HEK293 (cell line): Measurements from ENCODE around the gene SWAP70.

Experiments used
- GFI1B ChIP-seq: fragments of 450-650 bp; formaldehyde crosslinking; IDR thresholded peaks from 2 replicates; pipeline ENCODE4 v1.5.1; 2016; ENCODE audit warnings: missing biosample characterization, missing genetic modification characterization
- HIC1 ChIP-seq: fragments of 450-650 bp; formaldehyde crosslinking; IDR thresholded peaks from 2 replicates; pipeline ENCODE4 v1.5.1; 2016; ENCODE audit warnings: missing biosample characterization, missing genetic modification characterization
- INSM2 ChIP-seq: fragments of 450-650 bp; formaldehyde crosslinking; IDR thresholded peaks from 2 replicates; pipeline ENCODE4 v1.5.1; 2016; ENCODE audit warnings: missing biosample characterization, missing genetic modification characterization
- MYNN ChIP-seq: fragments of 450-650 bp; formaldehyde crosslinking; IDR thresholded peaks from 2 replicates; pipeline ENCODE4 v1.5.1; 2016; ENCODE audit warnings: missing biosample characterization, missing genetic modification characterization, borderline replicate concordance
- PATZ1 ChIP-seq: fragments of 450-650 bp; formaldehyde crosslinking; IDR thresholded peaks from 2 replicates; pipeline ENCODE4 v1.5.1; 2016; ENCODE audit warnings: missing biosample characterization, missing genetic modification characterization
- PRDM4 ChIP-seq: fragments of 450-650 bp; formaldehyde crosslinking; IDR thresholded peaks from 2 replicates; pipeline ENCODE4 v1.5.1; 2017; ENCODE audit warnings: missing biosample characterization, missing genetic modification characterization
- SP3 ChIP-seq: fragments of 450-650 bp; formaldehyde crosslinking; IDR thresholded peaks from 2 replicates; pipeline ENCODE4 v1.5.1; 2016; ENCODE audit warnings: missing biosample characterization, missing genetic modification characterization
- ZBTB11 ChIP-seq: fragments of 450-650 bp; formaldehyde crosslinking; conservative IDR thresholded peaks from 2 replicates; pipeline ENCODE4 v1.5.1; 2016; ENCODE audit warnings: low read depth, missing biosample characterization, missing genetic modification characterization
- ZBTB21 ChIP-seq: fragments of 450-650 bp; formaldehyde crosslinking; IDR thresholded peaks from 2 replicates; pipeline ENCODE4 v1.5.1; 2017; ENCODE audit warnings: missing biosample characterization, missing genetic modification characterization
- ZNF121 ChIP-seq: fragments of 450-650 bp; formaldehyde crosslinking; IDR thresholded peaks from 2 replicates; pipeline ENCODE4 v1.5.1; 2016; ENCODE audit warnings: missing biosample characterization, missing genetic modification characterization
- ZNF24 ChIP-seq: fragments of 450-650 bp; formaldehyde crosslinking; IDR thresholded peaks from 2 replicates; pipeline ENCODE4 v1.5.1; 2016; ENCODE audit warnings: missing biosample characterization, missing genetic modification characterization
- ZNF311 ChIP-seq: fragments of 450-650 bp; formaldehyde crosslinking; IDR thresholded peaks from 2 replicates; pipeline ENCODE4 v1.5.1; 2017; ENCODE audit warnings: missing biosample characterization, missing genetic modification characterization, borderline replicate concordance
- ZNF324 ChIP-seq: fragments of 450-650 bp; formaldehyde crosslinking; IDR thresholded peaks from 2 replicates; pipeline ENCODE4 v1.5.1; 2016; ENCODE audit warnings: missing biosample characterization, missing genetic modification characterization
- ZNF341 ChIP-seq: fragments of 450-650 bp; formaldehyde crosslinking; IDR thresholded peaks from 2 replicates; pipeline ENCODE4; 2016; ENCODE audit warnings: low read depth, missing biosample characterization, missing genetic modification characterization
- ZNF37A ChIP-seq: fragments of 450-650 bp; IDR thresholded peaks from 2 replicates; pipeline ENCODE4 v1.5.1; 2018; ENCODE audit warnings: missing biosample characterization, missing genetic modification characterization
- ZNF449 ChIP-seq: fragments of 450-650 bp; formaldehyde crosslinking; IDR thresholded peaks from 2 replicates; pipeline ENCODE4 v1.5.1; 2017; ENCODE audit warnings: missing biosample characterization, mild to moderate bottlenecking, missing genetic modification characterization, moderate library complexity
- ZNF501 ChIP-seq: fragments of 450-650 bp; formaldehyde crosslinking; IDR thresholded peaks from 2 replicates; pipeline ENCODE4 v1.5.1; 2016; ENCODE audit warnings: missing biosample characterization, missing genetic modification characterization
- ZNF558 ChIP-seq: fragments of 450-650 bp; formaldehyde crosslinking; IDR thresholded peaks from 2 replicates; pipeline ENCODE4 v1.5.1; 2016; ENCODE audit warnings: missing biosample characterization, missing genetic modification characterization
- ZNF692 ChIP-seq: fragments of 450-650 bp; formaldehyde crosslinking; IDR thresholded peaks from 2 replicates; pipeline ENCODE4 v1.5.1; 2016; ENCODE audit warnings: missing biosample characterization, missing genetic modification characterization
- ZNF704 ChIP-seq: fragments of 450-650 bp; formaldehyde crosslinking; IDR thresholded peaks from 2 replicates; pipeline ENCODE4 v1.5.1; 2016; ENCODE audit warnings: missing biosample characterization, missing genetic modification characterization

The SWAP70 gene

GRCh38 chr11:9757809-9758636, 94.1 kb downstream of the SWAP70 start (continued):
- 0 out of 2 replicates have a peak, but pooled peaks have one; percentile 29 for TF ChIP-seq ZNF37A (tag by site-specific recombination)
- TF ChIP-seq ZNF311: no peak
- no peak for TF ChIP-seq ZNF341 (tag by site-specific recombination)
- TF ChIP-seq ZNF449 (tag by site-specific recombination): no peak
- no peak for TF ChIP-seq PRDM4
- TF ChIP-seq ZNF558 (tag by site-specific recombination): no peak
- TF ChIP-seq GFI1B (tag by site-specific recombination): no peak
- TF ChIP-seq ZNF121 (tag by site-specific recombination): peak; percentile 91
- TF ChIP-seq HIC1: no peak
- peak; percentile 47 for TF ChIP-seq PATZ1 (tag by site-specific recombination)
- TF ChIP-seq ZBTB11 (tag by site-specific recombination): no peak
- no peak for TF ChIP-seq ZBTB21 (tag by site-specific recombination)
- no peak for TF ChIP-seq MYNN (tag by site-specific recombination)
- no peak for TF ChIP-seq INSM2 (tag by site-specific recombination)
- no peak for TF ChIP-seq ZNF704 (tag by site-specific recombination)
- no peak; the same call in none of the 2 replicates for TF ChIP-seq ZNF501 (tag by site-specific recombination)
- TF ChIP-seq ZNF24 (tag by site-specific recombination): no peak
- no peak; the same call in 1 of the 2 replicates for TF ChIP-seq ZNF692
- TF ChIP-seq ZNF324 (tag by site-specific recombination): no peak
- no peak for TF ChIP-seq SP3 (tag by site-specific recombination)
